NCI-H2196 (cell line): ENCODE results near the gene SH3PXD2A.

Source experiments
- DNase-seq: peaks from one replicate; lab custom pipeline; 2025; ENCODE audit not compliant: unreplicated experiment; lab: John Stamatoyannopoulos, UW

Gene SH3PXD2A

DNA sequence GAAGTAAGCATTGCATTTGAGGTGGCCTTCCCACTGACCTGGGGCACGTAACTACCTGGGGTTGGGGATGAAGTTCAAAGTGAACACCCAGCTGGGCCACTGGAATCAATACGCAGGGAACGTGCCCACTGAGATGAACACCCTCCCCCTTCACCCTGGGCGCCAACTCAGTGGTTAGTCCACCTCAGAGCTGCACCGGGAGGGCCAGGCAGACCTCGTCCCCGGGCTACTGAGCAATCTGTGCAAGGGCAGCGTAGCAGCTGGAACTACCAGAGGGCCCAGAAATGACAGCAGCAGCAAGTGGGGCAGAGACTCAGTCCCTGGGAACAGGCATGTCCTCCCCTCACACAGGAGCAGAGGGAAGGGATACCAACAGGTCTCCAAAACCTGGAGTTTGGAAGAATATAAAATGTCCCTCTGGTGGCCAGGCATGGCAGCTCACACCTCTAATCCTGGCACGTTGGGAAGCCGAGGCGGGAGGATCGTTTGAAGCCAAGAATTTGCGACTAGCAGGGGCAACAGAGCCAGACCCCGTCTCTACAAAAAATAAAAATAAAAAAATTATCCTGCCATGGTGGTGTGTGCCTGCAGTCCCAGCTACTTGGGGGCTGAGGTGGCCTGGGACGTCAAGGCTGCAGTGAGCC lies 143.9 kb downstream of the SH3PXD2A start:
- no peak for DNase-seq

GRCh38 chr10:103710490-103710889 lies 144.9 kb downstream of the SH3PXD2A start:
- no peak for DNase-seq

DNA sequence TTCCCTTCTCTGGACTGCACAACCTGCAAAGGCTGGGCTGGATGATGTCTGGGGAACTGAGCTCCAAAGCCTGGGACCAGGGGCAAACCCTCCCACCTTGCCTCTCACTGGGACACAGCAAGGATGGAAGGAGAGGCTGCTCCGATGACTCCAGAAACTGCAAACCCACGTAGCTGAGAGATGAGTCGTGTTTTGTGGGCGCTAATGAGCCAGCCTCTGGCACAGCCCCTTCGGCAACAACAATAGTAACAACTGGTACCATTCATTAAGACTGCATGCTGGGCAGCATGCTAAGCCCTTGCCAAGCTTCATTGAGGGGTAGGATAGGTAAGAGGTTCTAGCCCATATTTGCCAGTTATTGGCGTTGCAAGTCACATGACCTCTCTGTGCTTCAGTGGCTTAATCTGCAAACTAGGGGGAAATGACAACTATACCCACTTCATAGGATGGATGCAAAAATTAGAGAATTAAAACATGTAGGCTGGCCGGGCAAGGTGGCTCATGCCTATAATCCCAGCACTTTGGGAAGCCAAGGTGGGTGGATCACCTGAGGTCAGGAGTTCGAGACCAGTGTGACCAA lies 145.9 kb downstream of the SH3PXD2A start:
- no peak for DNase-seq

DNA sequence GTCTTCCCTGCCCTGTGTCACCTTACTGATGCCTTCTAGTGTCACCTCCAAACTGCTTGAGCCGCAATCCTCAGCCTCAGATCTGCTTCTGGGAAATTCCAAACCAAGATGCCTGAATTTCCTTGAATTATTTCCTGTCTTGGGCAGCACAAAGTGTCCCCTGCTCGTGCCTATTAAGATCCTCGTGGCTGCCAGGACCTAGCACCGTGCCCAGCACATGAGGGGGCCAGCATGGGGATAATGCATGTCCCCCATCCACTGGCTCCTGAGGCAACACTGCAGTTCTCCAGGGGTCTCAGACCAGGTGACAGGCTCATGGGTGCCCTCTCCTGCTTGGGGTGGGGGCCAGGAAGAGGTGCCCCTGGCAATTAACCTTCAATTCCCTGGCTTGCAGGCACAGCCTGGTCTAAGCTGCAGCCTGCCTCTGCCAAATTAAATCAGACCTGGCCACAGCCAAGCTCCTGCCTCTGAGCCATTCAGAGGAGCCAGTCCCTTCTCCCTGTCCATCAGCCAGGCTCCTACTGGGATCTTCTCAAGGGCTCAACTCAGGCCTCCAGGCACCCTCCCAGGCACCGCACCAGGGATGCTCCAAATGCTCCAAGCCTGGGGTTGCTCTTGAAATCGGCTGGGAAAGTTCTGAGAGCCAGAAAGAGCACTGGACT lies 146.6 kb downstream of the SH3PXD2A start:
- DNase-seq = no peak

GRCh38 chr10:103707956-103708626 lies 147.3 kb downstream of the SH3PXD2A start:
- DNase-seq = no peak

DNA sequence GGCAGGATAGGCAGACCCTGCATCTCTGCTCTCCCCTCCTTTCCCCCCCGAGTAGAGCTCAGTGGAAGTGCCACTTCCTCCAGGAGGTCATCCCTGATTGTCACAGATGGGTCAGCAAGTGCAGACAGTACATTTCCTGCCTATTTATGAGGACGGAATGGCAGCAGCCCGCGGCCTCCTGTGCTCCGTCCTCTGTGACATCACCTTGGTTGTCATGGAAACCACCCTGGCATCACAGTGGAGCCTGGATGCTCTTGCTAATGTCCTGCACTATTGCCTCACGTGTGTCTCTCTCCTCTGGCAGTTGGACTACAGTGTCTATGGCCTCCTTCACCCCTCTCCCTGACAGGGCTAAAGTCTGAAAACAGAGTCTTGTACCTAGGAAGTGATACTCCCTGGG lies 148.6 kb downstream of the SH3PXD2A start:
- DNase-seq = no peak

GRCh38 chr10:103706047-103706446 lies 149.3 kb downstream of the SH3PXD2A start:
- no peak for DNase-seq

GRCh38 chr10:103703941-103704919 lies 151.1 kb downstream of the SH3PXD2A start:
- no peak for DNase-seq

- no peak for DNase-seq
These were observed 153.8 kb downstream of the SH3PXD2A start for GRCh38 chr10:103701380-103702222.

DNA sequence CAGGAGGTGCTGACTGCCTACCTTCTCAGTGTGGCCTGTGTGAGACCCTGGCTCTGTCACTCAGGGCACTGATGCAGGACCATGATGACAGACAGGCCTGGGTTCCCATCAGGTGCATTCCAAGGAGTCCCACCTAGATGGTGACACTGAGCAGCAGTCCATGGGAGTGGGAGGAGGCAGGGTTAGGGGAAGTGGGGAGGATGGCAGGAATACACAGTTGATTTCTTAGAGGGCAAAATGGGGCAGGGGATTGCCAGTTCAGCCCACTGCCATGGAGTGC lies 155.0 kb downstream of the SH3PXD2A start:
- DNase-seq = no peak

DNA sequence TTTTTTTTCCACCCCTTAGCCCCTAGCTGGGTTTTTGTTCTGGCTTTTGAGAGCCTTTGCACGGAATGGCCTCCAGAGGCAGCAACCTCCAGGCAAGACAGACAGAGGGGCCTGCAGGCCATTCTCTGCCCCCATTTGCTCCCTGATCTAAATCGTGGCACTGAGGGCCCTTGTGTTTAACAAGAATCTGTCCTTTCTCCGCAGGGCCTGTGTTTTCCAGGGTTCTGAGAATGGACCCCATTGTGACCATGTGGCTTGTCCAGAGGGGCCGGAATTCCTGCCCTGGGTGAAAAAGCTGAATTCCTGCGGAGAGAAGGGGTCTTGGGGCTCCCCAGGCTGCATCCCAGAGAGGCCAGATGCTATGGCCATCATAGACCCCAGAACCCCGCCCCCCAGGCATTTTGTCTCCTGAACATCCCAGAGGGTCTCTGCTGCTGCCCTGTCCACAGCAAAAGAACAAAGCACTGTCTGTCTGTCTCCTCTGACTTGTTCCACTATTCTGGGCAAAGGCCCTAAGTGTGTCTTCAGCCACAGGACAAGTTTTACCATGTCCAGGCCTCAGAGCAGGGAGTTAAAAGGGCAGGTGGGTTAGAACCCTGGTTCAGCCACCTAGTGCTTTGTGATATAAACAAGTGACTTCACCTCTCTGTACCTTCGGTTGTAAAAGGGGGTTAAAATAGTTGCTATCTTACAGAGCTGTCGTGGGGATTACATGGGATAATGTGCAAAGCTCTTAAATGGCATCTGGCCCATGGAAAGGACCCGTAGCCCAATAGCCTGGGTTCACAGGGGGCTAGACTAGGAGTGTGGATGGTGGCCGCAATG lies 155.6 kb downstream of the SH3PXD2A start:
- no peak for DNase-seq

- no peak for DNase-seq
These were observed 157.1 kb downstream of the SH3PXD2A start for GRCh38 chr10:103698266-103698665.

GRCh38 chr10:103697787-103698186 lies 157.6 kb downstream of the SH3PXD2A start:
- no peak for DNase-seq

GRCh38 chr10:103696411-103697145 lies 158.8 kb downstream of the SH3PXD2A start:
- DNase-seq = no peak

GRCh38 chr10:103696094-103696410 lies 159.3 kb downstream of the SH3PXD2A start:
- no peak for DNase-seq

GRCh38 chr10:103695584-103696005 lies 159.8 kb downstream of the SH3PXD2A start:
- DNase-seq = no peak

- no peak for DNase-seq
These were observed 161.6 kb downstream of the SH3PXD2A start for GRCh38 chr10:103693812-103694205.

DNA sequence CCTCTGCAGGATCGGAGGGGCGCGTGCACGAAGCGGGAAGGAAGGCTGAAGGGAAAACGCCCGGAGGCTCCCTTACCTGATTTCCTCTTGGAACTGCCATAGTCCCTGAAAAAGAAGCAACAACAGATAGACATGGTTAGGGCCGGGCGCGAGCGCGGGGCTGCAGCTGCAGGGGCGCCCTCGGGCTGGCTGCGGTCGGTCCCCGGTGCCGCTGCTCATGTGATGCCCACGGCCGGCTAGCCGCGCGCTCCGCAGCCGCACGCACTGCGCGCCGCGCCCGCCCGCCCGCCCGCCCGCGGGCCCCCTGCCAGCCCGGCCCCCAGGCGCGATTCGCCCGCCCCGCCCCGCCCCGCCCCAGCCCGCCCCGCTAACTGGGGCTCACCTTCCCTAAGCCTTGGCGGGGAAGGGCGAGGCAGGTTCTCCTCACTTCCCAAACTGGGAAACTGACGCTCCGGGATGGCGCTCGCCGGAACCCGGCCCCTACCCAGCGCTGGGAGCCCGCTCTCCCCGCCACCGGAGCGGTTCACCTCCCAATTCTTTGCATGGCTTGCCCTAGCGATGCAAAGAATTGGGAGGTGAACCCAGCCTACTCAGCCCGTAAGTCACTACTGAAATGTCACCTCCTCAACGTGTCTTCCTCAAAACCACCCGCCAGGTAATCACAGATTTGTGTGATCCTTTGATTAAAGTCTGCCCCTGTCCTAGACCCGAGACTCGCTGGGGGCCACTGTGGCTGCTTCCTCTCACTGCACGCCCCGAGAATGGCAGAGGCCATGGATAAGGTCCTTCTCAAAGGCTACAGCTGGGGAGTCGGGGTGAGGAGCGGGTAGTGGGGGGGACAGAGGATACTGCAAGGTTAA lies 162.2 kb downstream of the SH3PXD2A start:
- no peak for DNase-seq
